Heart left ventricle (tissue), 13 donors: ENCODE data around the gene NINL.

Experiments used
- CTCF ChIP-seq, 12 donors: fragments of 200-600 bp; sonication (generic) in 4 of 12; IDR thresholded peaks; one replicate each; pipeline versions ENCODE4 v1.5.0 to v1.8.0; 2018 to 2022; ENCODE audit warnings: antibody characterized with exemption in 12 of 12, mild to moderate bottlenecking in 5 of 12
- POLR2A ChIP-seq, 2 donors: fragments of 450-650 bp; IDR thresholded peaks; one replicate each; pipeline ENCODE4 v1.6.1; 2017; ENCODE audit warnings: antibody characterized with exemption in 2 of 2, mild to moderate bottlenecking in 2 of 2, moderate library complexity in 2 of 2
- donor health status: ischemic (EF 13 %, LVEDD 7.1; RV severe dilation, severe dysfunction).
- donor health status: DM: no; HTN: yes; CAD: no.
- donor health status: DM: no; HTN: no; CAD: no.
- donor health status: ischemic (EF 25% LVEDD 6.9; RV normal size, moderate dysfunction).
- donor health status: ischemic (EF 25% LVEDD 5.7; RV mildly dilated, moderate dysfunction).
- donor health status: ischemic (EF 35%, LVEDD 5.7; RV mildly dilated, moderate dysfunction).
- donor health status: nonischemic (EF 11% LVEDD 7.7; RV severe dilation, severe dysfunction).
- donor health status: DM: yes; HTN: yes; CAD: no.
- donor health status: PGD.
- donor health status: ischemic (EF 29% LVEDD 5.4; RV normal size, mild dysfunction).
- donor health status: nonischemic (EF 23%, LVEDD 6.1; RV moderate dilation, normal function).

- TF ChIP-seq CTCF (IDR thresholded peaks at IDR 0.05) (no peak), POLR2A (IDR thresholded peaks at IDR 0.05) (no peak)
Measured at GRCh38 chr20:25529295-25529951, 55.9 kb downstream of the NINL start.
